Measurements from ENCODE around the gene PRKRA. TPM values are rescaled to one million over a fixed set of nuclear protein-coding genes. Genes with fewer than 3 reads are reported as not detected.

The PRKRA gene
- total RNA-seq, 1 experiment from 2014 or later, result 59.4 TPM

GRCh38 chr2:178429336-178429735 lies 21.6 kb downstream of the PRKRA start:
- Histone ChIP-seq H3K36me3 (ENCODE audit: control insufficient read depth, insufficient read depth, low read length) (peaks cover 13% of the 10 kb centered on the region; the same call in 1 of the 2 replicates), H3K9me3 (ENCODE audit: control insufficient read depth, insufficient read depth, low read depth, low read length) (no peaks in the 10 kb centered on the region; the same call in 1 of the 2 replicates), H3K27ac (ENCODE audit: low read length) (no peak overlapping the region), H3K4me1 (ENCODE audit: control insufficient read depth, insufficient read depth, low read length) (no peaks in the 10 kb centered on the region), H3K4me3 (ENCODE audit: low read depth in 2 of 2, low read length in 2 of 2) (no peak overlapping the region), H3K27me3 (ENCODE audit: control insufficient read depth, insufficient read depth, low read length) (no peaks in the 10 kb centered on the region)
- ChIA-PET POLR2A (no interaction called here), CTCF (no interaction called here)
- in situ Hi-C loops (cut with HindIII; ENCODE audit: low pct_unique_long_range_greater_than_20kb, low sequenced_read_pairs), result loop anchor here (10.0 kb wide), 1 partner anchor 305 kb away; no protein-coding TSS in a partner anchor
- TF ChIP-seq POLR2AphosphoS5 (IDR thresholded peaks at IDR 0.05; ENCODE audit: low read depth, low read length) (no peak), REST (IDR thresholded peaks at IDR 0.05; ENCODE audit: insufficient read depth in 1 of 2, low read depth in 2 of 2, low read length in 1 of 2) (no peak), CTCF (IDR thresholded peaks at IDR 0.05) (no peak), SIN3A (IDR thresholded peaks at IDR 0.05; ENCODE audit: borderline replicate concordance, insufficient read depth, low read depth, low read length) (no peak), TCF7L2 (IDR thresholded peaks at IDR 0.05; ENCODE audit: low read depth, low read length) (no peak)
- intact Hi-C loops (cut with micrococcal nuclease; ENCODE audit: unreplicated experiment), result no loop called here
- BruUV-seq (replicated peaks), result no TSS peak
- DNase-seq (ENCODE audit: low read depth, low spot score), result no peak
- ATAC-seq, result no peak

- in situ Hi-C loops (cut with HindIII; ENCODE audit: low pct_unique_long_range_greater_than_20kb, low sequenced_read_pairs) (loop anchor here (10.0 kb wide), 1 partner anchor 304 kb away; no protein-coding TSS in a partner anchor), intact Hi-C loops (cut with micrococcal nuclease; ENCODE audit: unreplicated experiment) (no loop called here)
- Histone ChIP-seq H3K36me3 (ENCODE audit: control insufficient read depth, insufficient read depth, low read length) (peaks cover 11% of the 10 kb centered on the region; the same call in 1 of the 2 replicates), H3K27me3 (ENCODE audit: control insufficient read depth, insufficient read depth, low read length) (no peaks in the 10 kb centered on the region), H3K4me3 (ENCODE audit: low read depth in 2 of 2, low read length in 2 of 2) (no peak overlapping the region), H3K9me3 (ENCODE audit: control insufficient read depth, insufficient read depth, low read depth, low read length) (no peaks in the 10 kb centered on the region; the same call in 1 of the 2 replicates), H3K4me1 (ENCODE audit: control insufficient read depth, insufficient read depth, low read length) (no peaks in the 10 kb centered on the region), H3K27ac (ENCODE audit: low read length) (no peak overlapping the region)
- DNase-seq (ENCODE audit: low read depth, low spot score), result no peak
- no TSS peak for BruUV-seq (replicated peaks)
- ATAC-seq, result no peak
- TF ChIP-seq TCF7L2 (IDR thresholded peaks at IDR 0.05; ENCODE audit: low read depth, low read length), result no peak
- TF ChIP-seq POLR2AphosphoS5 (IDR thresholded peaks at IDR 0.05; ENCODE audit: low read depth, low read length), result no peak
- TF ChIP-seq CTCF (IDR thresholded peaks at IDR 0.05), result no peak
- TF ChIP-seq SIN3A (IDR thresholded peaks at IDR 0.05; ENCODE audit: borderline replicate concordance, insufficient read depth, low read depth, low read length), result no peak
- TF ChIP-seq REST (IDR thresholded peaks at IDR 0.05; ENCODE audit: insufficient read depth in 1 of 2, low read depth in 2 of 2, low read length in 1 of 2), result no peak
- POLR2A ChIA-PET, result no interaction called here
- CTCF ChIA-PET, result interaction anchor here (0.7 kb wide), 1 partner anchor 272 kb away, joined by 3 read pairs; no protein-coding TSS in a partner anchor
These were observed 22.6 kb downstream of the PRKRA start for GRCh38 chr2:178428396-178428806.

All from Panc1 (cell line).